ENCODE measurements around the gene RAB3GAP1. TPM values are rescaled to one million over a fixed set of nuclear protein-coding genes. Genes with fewer than 3 reads are reported as not detected.

RAB3GAP1 gene
- total RNA-seq, 1 experiment from 2014 or later: 35.8 TPM

- ATAC-seq: no peak
- H4K20me1 ChIP-seq (ENCODE audit: low read length): peaks cover 17% of the 10 kb centered on the region
- H3F3A ChIP-seq (ENCODE audit: low read length, unreplicated experiment): no peaks in the 10 kb centered on the region
- TF ChIP-seq CTCF (conservative IDR thresholded peaks at IDR 0.05; ENCODE audit: low read depth, low read length) (no peak), EZH2 (IDR thresholded peaks at IDR 0.05; ENCODE audit: low read length, unreplicated experiment) (no peak)
- no TSS peak for BruUV-seq (replicated peaks)
- H3K4me1 ChIP-seq (ENCODE audit: insufficient read depth, low read length): peaks cover 23% of the 10 kb centered on the region
- H3K79me2 ChIP-seq (ENCODE audit: low read length): peaks cover 71% of the 10 kb centered on the region
- H3K27me3 ChIP-seq (ENCODE audit: low read length): no peaks in the 10 kb centered on the region
- H3K36me3 ChIP-seq (ENCODE audit: low read depth, low read length): peaks cover 5% of the 10 kb centered on the region; the same call in 1 of the 2 replicates
- H3K9me2 ChIP-seq (replicated peaks; ENCODE audit: low read length): no peaks in the 10 kb centered on the region
- no peak overlapping the region for H2AFZ ChIP-seq (ENCODE audit: low read length)
- H3K9ac ChIP-seq (ENCODE audit: low read length): no peak overlapping the region
- no peaks in the 10 kb centered on the region for H3K9me3 ChIP-seq (ENCODE audit: low read length)
- peak; percentile 34 for DNase-seq
- peak overlapping the region; percentile 95; the same call in 1 of the 2 replicates for H3K4me2 ChIP-seq (ENCODE audit: low read length)
- POLR2A ChIA-PET (ENCODE audit: unreplicated experiment): no interaction called here
- CTCF ChIA-PET: no interaction called here
- intact Hi-C loops (cut with micrococcal nuclease): no loop called here
- H3K4me3 ChIP-seq (ENCODE audit: low read length): peak overlapping the region; percentile 92; the same call in 1 of the 2 replicates
- no peak overlapping the region for H3K27ac ChIP-seq (ENCODE audit: low read length)
These were observed 3.2 kb downstream of the RAB3GAP1 start for GRCh38 chr2:135055182-135055786.

- Histone ChIP-seq H4K20me1 (ENCODE audit: low read length) (peaks cover 17% of the 10 kb centered on the region), H3K79me2 (ENCODE audit: low read length) (peaks cover 80% of the 10 kb centered on the region), H3K27me3 (ENCODE audit: low read length) (no peaks in the 10 kb centered on the region), H3F3A (ENCODE audit: low read length, unreplicated experiment) (no peaks in the 10 kb centered on the region), H3K4me1 (ENCODE audit: insufficient read depth, low read length) (peaks cover 20% of the 10 kb centered on the region), H3K4me2 (ENCODE audit: low read length) (no peak overlapping the region), H2AFZ (ENCODE audit: low read length) (no peak overlapping the region), H3K9ac (ENCODE audit: low read length) (no peak overlapping the region), H3K4me3 (ENCODE audit: low read length) (no peak overlapping the region), H3K9me3 (ENCODE audit: low read length) (no peaks in the 10 kb centered on the region), H3K9me2 (replicated peaks; ENCODE audit: low read length) (no peaks in the 10 kb centered on the region), H3K36me3 (ENCODE audit: low read depth, low read length) (peaks cover 17% of the 10 kb centered on the region), H3K27ac (ENCODE audit: low read length) (no peak overlapping the region)
- no TSS peak for BruUV-seq (replicated peaks)
- POLR2A ChIA-PET (ENCODE audit: unreplicated experiment): interaction anchor here (0.6 kb wide), 1 partner anchor 54 kb away, joined by 6 read pairs; no protein-coding TSS in a partner anchor
- TF ChIP-seq EZH2phosphoT487 (IDR thresholded peaks at IDR 0.05; ENCODE audit: borderline replicate concordance, low read length): no peak
- TF ChIP-seq EZH2 (IDR thresholded peaks at IDR 0.05; ENCODE audit: low read length, unreplicated experiment): no peak
- TF ChIP-seq CTCF (conservative IDR thresholded peaks at IDR 0.05; ENCODE audit: low read depth, low read length): no peak
- intact Hi-C loops (cut with micrococcal nuclease): no loop called here
- DNase-seq (no peak), ATAC-seq (no peak)
- CTCF ChIA-PET: no interaction called here
These were observed 4.7 kb downstream of the RAB3GAP1 start for GRCh38 chr2:135056790-135057189.

- Histone ChIP-seq H3K9me2 (replicated peaks; ENCODE audit: low read length) (no peaks in the 10 kb centered on the region), H3K27ac (ENCODE audit: low read length) (no peak overlapping the region), H3K4me1 (ENCODE audit: insufficient read depth, low read length) (peaks cover 6% of the 10 kb centered on the region; the same call in 1 of the 2 replicates), H3K27me3 (ENCODE audit: low read length) (no peaks in the 10 kb centered on the region), H3K9ac (ENCODE audit: low read length) (no peak overlapping the region), H2AFZ (ENCODE audit: low read length) (no peak overlapping the region), H3K4me3 (ENCODE audit: low read length) (no peak overlapping the region), H3K36me3 (ENCODE audit: low read depth, low read length) (peaks cover 40% of the 10 kb centered on the region), H4K20me1 (ENCODE audit: low read length) (no peaks in the 10 kb centered on the region), H3F3A (ENCODE audit: low read length, unreplicated experiment) (no peaks in the 10 kb centered on the region), H3K4me2 (ENCODE audit: low read length) (no peak overlapping the region), H3K9me3 (ENCODE audit: low read length) (no peaks in the 10 kb centered on the region), H3K79me2 (ENCODE audit: low read length) (peaks cover 83% of the 10 kb centered on the region)
- no peak for TF ChIP-seq CTCF (conservative IDR thresholded peaks at IDR 0.05; ENCODE audit: low read depth, low read length)
- TF ChIP-seq EZH2phosphoT487 (IDR thresholded peaks at IDR 0.05; ENCODE audit: borderline replicate concordance, low read length): no peak
- TF ChIP-seq EZH2 (IDR thresholded peaks at IDR 0.05; ENCODE audit: low read length, unreplicated experiment): no peak
- BruUV-seq (replicated peaks): no TSS peak
- intact Hi-C loops (cut with micrococcal nuclease): no loop called here
- no peak for DNase-seq
- ChIA-PET CTCF (no interaction called here), POLR2A (ENCODE audit: unreplicated experiment) (interaction anchor here (0.7 kb wide), 1 partner anchor 15 kb away, joined by 4 read pairs; no protein-coding TSS in a partner anchor)
- no peak for ATAC-seq
These were observed 7.5 kb downstream of the RAB3GAP1 start for GRCh38 chr2:135059577-135059976.
